Tibial nerve (tissue), 3 donors: ENCODE data around the gene QKI.

Experiments used
- CTCF ChIP-seq, 5 experiments: fragments of 200-600 bp in 3 of 5; fragments of 450-650 bp in 2 of 5; sonication (generic) in 3 of 5; IDR thresholded peaks; one replicate each; pipeline ENCODE4 v1.5.1; 2016 to 2019; ENCODE audit warnings: antibody characterized with exemption in 5 of 5, mild to moderate bottlenecking in 3 of 5, moderate library complexity in 2 of 5
- POLR2A ChIP-seq, 2 donors: fragments of 450-650 bp; IDR thresholded peaks; one replicate each; pipeline ENCODE4 v1.6.1; 2017; ENCODE audit warnings: antibody characterized with exemption in 2 of 2, mild to moderate bottlenecking in 2 of 2, moderate library complexity in 2 of 2

DNA sequence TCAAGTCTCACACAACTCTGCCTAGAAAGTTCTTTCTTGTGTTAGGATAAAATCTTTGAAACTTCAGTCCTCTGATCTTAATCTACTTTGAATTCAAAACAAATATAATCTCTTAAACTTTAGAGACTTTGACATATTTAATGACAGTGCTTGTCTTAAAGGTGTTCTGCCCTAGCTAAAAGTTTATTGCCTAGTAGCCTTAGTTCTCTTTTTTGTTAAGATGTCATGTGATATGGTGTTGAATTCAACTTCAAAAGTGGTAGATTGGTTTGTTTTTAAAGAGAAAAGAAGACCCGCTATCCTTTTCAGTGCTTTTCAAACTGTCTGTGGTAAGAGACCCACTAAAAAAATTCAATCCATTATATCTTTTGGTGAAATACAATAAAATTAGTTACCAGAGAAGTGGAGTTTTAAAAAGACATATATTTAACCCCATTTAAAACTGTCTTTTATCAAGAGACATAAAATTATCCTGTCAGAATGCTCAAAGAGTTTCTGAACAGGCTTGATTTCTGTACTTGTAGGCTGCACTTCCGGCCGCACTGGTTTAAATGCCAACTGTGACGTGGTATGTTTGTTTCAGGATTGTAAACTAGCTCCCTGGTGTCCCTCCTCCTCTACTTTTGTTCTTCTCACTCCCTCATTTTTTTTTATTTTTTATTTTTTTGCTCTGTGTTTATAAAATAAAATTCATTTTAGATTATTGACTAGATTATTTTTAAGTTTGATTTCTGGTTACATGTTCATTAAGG lies 76.5 kb downstream of the QKI start:
- TF ChIP-seq CTCF (IDR thresholded peaks at IDR 0.05) = no peak
- TF ChIP-seq POLR2A (IDR thresholded peaks at IDR 0.05) = no peak
